ENCODE results near the gene WNT8B. TPM values are rescaled to one million over a fixed set of nuclear protein-coding genes. Genes with fewer than 3 reads are reported as not detected.

Gene WNT8B, protein sequence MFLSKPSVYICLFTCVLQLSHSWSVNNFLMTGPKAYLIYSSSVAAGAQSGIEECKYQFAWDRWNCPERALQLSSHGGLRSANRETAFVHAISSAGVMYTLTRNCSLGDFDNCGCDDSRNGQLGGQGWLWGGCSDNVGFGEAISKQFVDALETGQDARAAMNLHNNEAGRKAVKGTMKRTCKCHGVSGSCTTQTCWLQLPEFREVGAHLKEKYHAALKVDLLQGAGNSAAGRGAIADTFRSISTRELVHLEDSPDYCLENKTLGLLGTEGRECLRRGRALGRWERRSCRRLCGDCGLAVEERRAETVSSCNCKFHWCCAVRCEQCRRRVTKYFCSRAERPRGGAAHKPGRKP
- not detected in 2 replicates for total RNA-seq

DNA sequence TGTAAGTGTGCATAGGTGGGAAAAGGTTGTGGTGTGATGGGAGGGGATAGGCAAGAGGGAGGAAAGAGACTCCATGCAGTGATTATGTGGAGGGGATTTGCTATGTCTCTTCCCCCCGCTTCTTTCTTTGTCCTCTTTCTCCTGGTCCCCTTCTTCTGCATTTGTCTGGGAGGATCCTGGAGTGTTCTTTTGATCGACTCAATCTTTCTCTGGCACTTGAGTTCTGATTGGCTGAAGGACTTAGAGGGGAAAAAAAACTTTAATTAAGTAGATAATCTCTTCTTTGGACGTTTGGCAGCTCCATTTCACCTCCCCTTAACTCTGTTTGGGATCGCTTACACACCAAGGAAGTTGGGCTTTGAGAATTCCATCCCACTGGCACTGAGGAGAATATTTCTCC, at the start of gene WNT8B:
TSS of gene WNT8B (plus strand) at position 301 of the 400 bp plus-strand sequence. CDS start 160 bp downstream, outside the sequence.

DNA sequence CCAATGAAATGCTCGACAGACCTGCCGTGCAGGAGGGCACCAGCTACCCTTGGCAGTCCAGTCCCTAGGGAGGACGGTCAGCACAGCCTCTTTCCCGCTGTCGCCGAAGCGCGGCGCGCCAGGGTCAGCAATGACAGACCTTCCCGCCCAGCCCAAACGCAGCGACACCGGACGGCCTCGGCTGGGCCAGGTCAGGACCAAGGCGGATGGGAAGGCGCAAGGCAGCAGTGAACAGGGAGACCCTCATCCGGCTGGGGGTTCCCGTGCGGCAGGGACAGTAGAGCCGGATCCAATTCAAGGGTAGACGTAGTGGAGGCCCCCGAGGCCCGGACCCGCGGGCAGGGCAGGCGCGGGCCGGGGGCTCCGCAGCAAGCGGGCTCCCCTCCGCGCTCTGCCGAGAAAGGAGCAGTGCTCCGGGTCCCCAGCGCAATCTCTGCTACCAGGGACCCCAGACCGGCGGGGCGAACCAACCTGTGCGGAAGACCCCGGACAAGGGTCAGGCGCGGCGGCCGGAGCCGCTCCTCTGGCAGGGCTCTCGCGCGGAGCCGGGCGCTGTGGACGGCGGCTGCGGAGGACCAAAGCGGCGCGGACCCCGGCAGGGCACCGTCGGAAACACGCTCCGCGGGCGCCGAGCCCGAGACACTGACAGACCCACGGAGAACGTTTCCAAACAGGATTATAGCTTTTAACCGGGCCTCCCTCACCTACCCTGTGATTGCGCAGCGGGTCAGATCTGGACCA, 56.7 kb downstream of the WNT8B start, which contains the start of gene SEC31B:
TSS of gene SEC31B (minus strand) at position 551 of the 741 bp plus-strand sequence. CDS start 2,909 bp downstream, outside the sequence.

DNA sequence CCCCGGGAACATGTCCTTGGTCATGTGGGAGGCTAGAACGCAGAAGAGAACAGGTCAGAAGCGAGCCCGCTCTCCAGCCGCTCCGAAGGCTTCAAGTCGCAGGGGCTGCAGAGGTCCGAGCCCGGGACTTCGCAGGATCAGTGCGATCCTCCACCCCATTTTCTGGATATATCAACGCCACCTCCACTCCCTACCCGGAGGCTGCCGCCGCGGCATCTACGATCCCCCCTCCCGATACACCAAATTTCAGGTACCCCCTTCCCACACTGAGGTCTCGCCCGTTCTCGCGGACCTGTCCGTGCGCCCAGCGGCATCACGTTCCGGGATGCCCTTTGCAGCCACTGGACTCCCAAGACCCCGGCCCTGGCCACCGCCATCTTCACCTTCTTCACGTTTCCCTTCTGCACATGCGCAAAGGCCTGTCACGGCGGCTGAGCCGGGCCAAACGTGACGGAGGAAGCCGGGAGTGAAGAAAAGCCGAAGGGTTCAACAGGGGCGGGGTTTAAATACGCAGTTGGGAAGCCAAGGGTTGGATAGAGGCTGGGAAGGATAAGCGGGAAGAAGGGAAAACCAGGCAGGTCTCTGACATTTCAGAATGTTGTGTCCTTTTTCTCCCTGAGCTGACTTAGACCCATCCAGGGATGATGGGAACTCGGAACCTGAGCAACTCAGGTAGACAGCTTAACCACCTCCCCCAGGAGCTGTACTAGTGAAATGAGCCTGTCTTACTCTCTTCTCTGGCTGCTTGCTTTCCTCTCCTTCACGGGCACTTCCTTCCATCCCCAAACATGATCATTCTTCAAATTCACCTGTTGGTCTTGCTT, 66.9 kb downstream of the WNT8B start, which contains the start of gene NDUFB8:
TSS of gene NDUFB8 (minus strand) at position 397 of the 824 bp plus-strand sequence. CDS start at position 377, 20 bp downstream.

Other genes with a start within 250 kb of the WNT8B start
- 17.3 and 19.1 TPM in 2 replicates for gene CHUK, start 233.4 kb upstream of the WNT8B start, total RNA-seq
- gene CWF19L1, start 195.4 kb upstream of the WNT8B start, total RNA-seq = 22.5 and 35.3 TPM in 2 replicates
- 50.5 and 54.2 TPM in 2 replicates for gene BLOC1S2, start 176.3 kb upstream of the WNT8B start, total RNA-seq
- gene PKD2L1, start 132.8 kb upstream of the WNT8B start, total RNA-seq = not detected in 2 replicates
- 1,102 and 1,319 TPM in 2 replicates for gene SCD, start 115.8 kb upstream of the WNT8B start, total RNA-seq
- gene SEC31B, start 56.9 kb downstream of the WNT8B start, total RNA-seq = 0.29 and 1.1 TPM in 2 replicates
- gene NDUFB8, start 66.9 kb downstream of the WNT8B start, total RNA-seq = 222 and 279 TPM in 2 replicates
- 4.6 and 11.7 TPM in 2 replicates for gene HIF1AN, start 72.9 kb downstream of the WNT8B start, total RNA-seq